CD4-positive, alpha-beta T cell treated with Interleukin-10 for 1 hour (primary cell): ENCODE results near the gene KLF7.

Source experiments
- DNase-seq: peaks from one replicate; pipeline ENCODE4 v3.0.0-alpha.2; 2020

The KLF7 gene

GRCh38 chr2:207165121-207166038 lies at the start of gene KLF7:
TSS of gene KLF7 (minus strand) at chr2:207165948. CDS start at chr2:207165568, 380 bp downstream.
- DNase-seq = peak; percentile 58

- no peak for DNase-seq
Measured at GRCh38 chr2:207215308-207215707, 49.6 kb upstream of the KLF7 start.

GRCh38 chr2:207214446-207214845 lies 48.7 kb upstream of the KLF7 start:
- no peak for DNase-seq

- DNase-seq = no peak
Measured at GRCh38 chr2:207206011-207206410, 40.3 kb upstream of the KLF7 start.

- no peak for DNase-seq
Measured at GRCh38 chr2:207205173-207205957, 39.6 kb upstream of the KLF7 start.

GRCh38 chr2:207203056-207203455 lies 37.3 kb upstream of the KLF7 start:
- DNase-seq = no peak

- no peak for DNase-seq
Measured at GRCh38 chr2:207202645-207203044, 36.9 kb upstream of the KLF7 start.

GRCh38 chr2:207201416-207201815 lies 35.7 kb upstream of the KLF7 start:
- no peak for DNase-seq

GRCh38 chr2:207200136-207200535 lies 34.4 kb upstream of the KLF7 start:
- no peak for DNase-seq

GRCh38 chr2:207194028-207194427 lies 28.3 kb upstream of the KLF7 start:
- DNase-seq = no peak

GRCh38 chr2:207188626-207189419 lies 23.1 kb upstream of the KLF7 start:
- DNase-seq = no peak

GRCh38 chr2:207185372-207185771 lies 19.6 kb upstream of the KLF7 start:
- DNase-seq = no peak

GRCh38 chr2:207184768-207185167 lies 19.0 kb upstream of the KLF7 start:
- DNase-seq = no peak

GRCh38 chr2:207184348-207184747 lies 18.6 kb upstream of the KLF7 start:
- DNase-seq = no peak

GRCh38 chr2:207183506-207183905 lies 17.8 kb upstream of the KLF7 start:
- no peak for DNase-seq

- DNase-seq = no peak
Measured at GRCh38 chr2:207182911-207183310, 17.2 kb upstream of the KLF7 start.

- no peak for DNase-seq
Measured at GRCh38 chr2:207181526-207182274, 16.0 kb upstream of the KLF7 start.

- DNase-seq = no peak
Measured at GRCh38 chr2:207180741-207181140, 15.0 kb upstream of the KLF7 start.

- DNase-seq = no peak
Measured at GRCh38 chr2:207176247-207176646, 10.5 kb upstream of the KLF7 start.

GRCh38 chr2:207173641-207174040 lies 7.9 kb upstream of the KLF7 start:
- no peak for DNase-seq

GRCh38 chr2:207167099-207167923 lies 1.6 kb upstream of the KLF7 start:
- DNase-seq = peak; percentile 30
